Smooth muscle cell (in vitro differentiated cells): ENCODE data around the gene HEPN1. TPM values are rescaled to one million over a fixed set of nuclear protein-coding genes. Genes with fewer than 3 reads are reported as not detected.

Experiments used
- DNase-seq: peaks from one replicate; lab custom pipeline; 2025; ENCODE audit not compliant: unreplicated experiment; lab: John Stamatoyannopoulos, UW
- H2AFZ ChIP-seq: fragments of 200-600 bp; sonication (generic); 2 replicates; pipeline ENCODE4 v1.6.0; 2016; ENCODE audit warnings: antibody characterized with exemption, low read depth, mild to moderate bottlenecking
- H3F3A ChIP-seq: fragments of 200-600 bp; sonication (generic); 2 replicates; pipeline ENCODE4 v1.6.0; 2017; ENCODE audit warnings: antibody characterized with exemption, low read depth
- H3K27ac ChIP-seq: fragments of 200-600 bp; sonication (generic); 2 replicates; pipeline ENCODE4 v1.5.1; 2016; ENCODE audit warnings: low read depth, mild to moderate bottlenecking
- H3K27me3 ChIP-seq: fragments of 200-600 bp; sonication (generic); 2 replicates; pipeline ENCODE4 v1.6.1; 2016; ENCODE audit warnings: low read depth, mild to moderate bottlenecking
- H3K36me3 ChIP-seq: fragments of 200-600 bp; sonication (generic); 2 replicates; pipeline ENCODE4 v1.5.1; 2016; ENCODE audit warnings: low read depth
- H3K4me1 ChIP-seq: fragments of 200-600 bp; sonication (generic); 2 replicates; pipeline ENCODE4 v1.5.1; 2016; ENCODE audit warnings: low read depth
- H3K4me2 ChIP-seq: fragments of 200-600 bp; sonication (generic); 2 replicates; pipeline ENCODE4 v1.6.0; 2016; ENCODE audit warnings: mild to moderate bottlenecking
- H3K4me3 ChIP-seq: fragments of 200-600 bp; sonication (generic); 2 replicates; pipeline ENCODE4 v1.5.1; 2016; ENCODE audit warnings: mild to moderate bottlenecking
- H3K79me2 ChIP-seq: fragments of 200-600 bp; sonication (generic); 2 replicates; pipeline ENCODE4 v1.6.0; 2016; ENCODE audit warnings: low read depth, mild to moderate bottlenecking
- H3K9ac ChIP-seq: fragments of 200-600 bp; sonication (generic); 2 replicates; pipeline ENCODE4 v1.6.0; 2016; ENCODE audit warnings: low read depth
- H3K9me3 ChIP-seq: fragments of 200-600 bp; sonication (generic); replicated peaks from 2 replicates; pipeline ENCODE4 v1.5.1; 2016; ENCODE audit warnings: low read depth
- H4K20me1 ChIP-seq: fragments of 200-600 bp; sonication (generic); 2 replicates; pipeline ENCODE4 v1.6.0; 2016; ENCODE audit warnings: low read depth
- CTCF ChIP-seq: fragments of 200-600 bp; sonication (generic); IDR thresholded peaks from 2 replicates; pipeline ENCODE4 v1.5.1; 2017; ENCODE audit warnings: borderline replicate concordance, mild to moderate bottlenecking, antibody characterized with exemption; ENCODE audit not compliant: insufficient read depth, poor library complexity, severe bottlenecking
- WGBS: methylation state at CpG from one replicate; pipeline ENCODE4 v1.1.7; 2016; ENCODE audit warnings: low lambda C conversion rate; 5-methylcytosine and 5-hydroxymethylcytosine counted together
- polyA plus RNA-seq: library from polyadenylated mRNA; unstranded; fragments of >200 nt; fragmentation: Nextera tagmentation; extraction: Ambion mirVana; gene quantifications from 2 replicates; pipeline ENCODE4 v1.2.1, GENCODE V29; 2016
- total RNA-seq: library from RNA; depleted of rRNA; stranded (reverse); fragments of >200 nt; gene quantifications from 2 replicates; pipeline ENCODE4 v1.2.3, GENCODE V29; 2014

Gene HEPN1
- total and polyA plus RNA-seq, 2 experiments from 2014 or later: not detected

GRCh38 chr11:124902616-124903015, 16.4 kb upstream of the HEPN1 start:
- no peaks in the 10 kb centered on the region for H4K20me1 ChIP-seq
- no peak overlapping the region for H2AFZ ChIP-seq
- H3K9ac ChIP-seq: no peak overlapping the region
- H3F3A ChIP-seq: peaks cover 4% of the 10 kb centered on the region
- H3K79me2 ChIP-seq: no peaks in the 10 kb centered on the region
- no peak overlapping the region for H3K4me3 ChIP-seq
- no peaks in the 10 kb centered on the region for H3K9me3 ChIP-seq
- no peak for TF ChIP-seq CTCF
- H3K36me3 ChIP-seq: no peaks in the 10 kb centered on the region
- H3K4me1 ChIP-seq: no peaks in the 10 kb centered on the region
- DNase-seq: no peak
- no peak overlapping the region for H3K4me2 ChIP-seq
- no peaks in the 10 kb centered on the region for H3K27me3 ChIP-seq
- no peak overlapping the region for H3K27ac ChIP-seq
- 100% methylated on average over 1 of the region's 1 CpG for WGBS

DNA sequence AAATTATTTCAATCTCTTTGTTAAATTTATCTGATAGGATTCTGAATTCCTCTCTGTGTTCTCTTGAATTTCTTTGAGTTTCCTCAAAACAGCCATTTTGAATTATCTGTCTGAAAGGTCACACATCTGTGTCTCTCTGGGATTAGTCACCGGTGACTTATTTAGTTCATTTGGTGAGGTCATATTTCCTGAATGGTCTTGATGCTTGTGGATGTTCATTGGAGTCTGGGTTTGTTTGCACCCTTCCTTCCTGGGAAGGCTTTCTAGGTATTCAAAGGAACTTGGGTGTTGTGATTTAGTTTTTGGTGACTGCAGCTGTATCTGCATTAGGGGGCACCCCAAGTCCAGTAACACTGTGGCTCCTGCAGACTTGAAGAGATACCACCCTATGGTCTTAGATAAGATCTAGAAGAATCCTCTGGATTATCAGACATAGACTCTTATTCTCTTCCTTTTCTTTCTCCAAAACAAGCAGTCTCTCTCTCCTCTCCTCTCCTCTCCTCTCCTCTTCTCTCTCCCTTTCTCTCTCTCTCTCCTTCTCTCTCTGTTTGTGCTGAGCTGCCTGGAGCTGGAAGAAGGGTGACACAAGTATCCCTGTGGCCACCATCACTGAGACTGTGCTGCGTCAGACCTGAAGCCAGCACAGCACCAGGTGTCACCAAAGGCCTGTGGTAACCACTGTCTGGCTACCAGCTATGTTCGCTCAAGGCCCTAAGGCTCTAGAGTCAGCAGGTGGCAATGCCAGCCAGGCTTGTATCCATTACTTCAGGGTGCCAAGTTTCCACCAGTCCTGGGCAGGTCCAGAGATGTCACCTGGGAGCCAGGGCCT, 3.3 kb upstream of the HEPN1 start:
- Histone ChIP-seq H3K4me1 (peaks cover 4% of the 10 kb centered on the region), H3K36me3 (no peaks in the 10 kb centered on the region), H3K27ac (no peak overlapping the region), H3K27me3 (no peaks in the 10 kb centered on the region), H2AFZ (no peak overlapping the region), H3F3A (no peaks in the 10 kb centered on the region), H4K20me1 (no peaks in the 10 kb centered on the region), H3K4me3 (no peak overlapping the region), H3K9me3 (no peaks in the 10 kb centered on the region), H3K79me2 (no peaks in the 10 kb centered on the region), H3K9ac (no peak overlapping the region), H3K4me2 (no peak overlapping the region)
- no peak for TF ChIP-seq CTCF
- 78% methylated on average over 3 of the region's 3 CpGs for WGBS
- no peak for DNase-seq

- Histone ChIP-seq H4K20me1 (no peaks in the 10 kb centered on the region), H3K4me2 (no peak overlapping the region), H3K4me1 (peaks cover 4% of the 10 kb centered on the region), H3K27ac (no peak overlapping the region), H3F3A (no peaks in the 10 kb centered on the region), H3K9me3 (no peaks in the 10 kb centered on the region), H3K27me3 (no peaks in the 10 kb centered on the region), H3K36me3 (no peaks in the 10 kb centered on the region), H3K79me2 (no peaks in the 10 kb centered on the region), H2AFZ (no peak overlapping the region), H3K4me3 (no peak overlapping the region), H3K9ac (no peak overlapping the region)
- no peak for DNase-seq
- TF ChIP-seq CTCF: no peak
These were observed 2.7 kb upstream of the HEPN1 start for GRCh38 chr11:124916370-124916710.

- TF ChIP-seq CTCF: no peak
- Histone ChIP-seq H2AFZ (no peak overlapping the region), H3K27ac (no peak overlapping the region)
These were observed 1.9 kb upstream of the HEPN1 start for GRCh38 chr11:124917115-124917637.

More at GRCh38 chr11:124917115-124917637, 1.9 kb upstream of the HEPN1 start:
- 71% methylated on average over 6 of the region's 6 CpGs for WGBS
- Histone ChIP-seq H3K9ac (no peak overlapping the region), H3K27me3 (no peaks in the 10 kb centered on the region), H3K4me2 (no peak overlapping the region), H3K4me1 (peaks cover 4% of the 10 kb centered on the region), H4K20me1 (no peaks in the 10 kb centered on the region), H3K79me2 (no peaks in the 10 kb centered on the region), H3K9me3 (no peaks in the 10 kb centered on the region), H3K4me3 (no peak overlapping the region), H3F3A (no peaks in the 10 kb centered on the region), H3K36me3 (no peaks in the 10 kb centered on the region)
- no peak for DNase-seq
